ENCODE results near the gene CORO7. TPM values are rescaled to one million over a fixed set of nuclear protein-coding genes. Genes with fewer than 3 reads are reported as not detected.

Gene CORO7
- total and polyA plus RNA-seq, 9 of the 15 experiments (the other 6 are each of a cell fraction or from before 2014, with no cell fraction given) = 0.45 to 77.2 (median 18.7) TPM

DNA sequence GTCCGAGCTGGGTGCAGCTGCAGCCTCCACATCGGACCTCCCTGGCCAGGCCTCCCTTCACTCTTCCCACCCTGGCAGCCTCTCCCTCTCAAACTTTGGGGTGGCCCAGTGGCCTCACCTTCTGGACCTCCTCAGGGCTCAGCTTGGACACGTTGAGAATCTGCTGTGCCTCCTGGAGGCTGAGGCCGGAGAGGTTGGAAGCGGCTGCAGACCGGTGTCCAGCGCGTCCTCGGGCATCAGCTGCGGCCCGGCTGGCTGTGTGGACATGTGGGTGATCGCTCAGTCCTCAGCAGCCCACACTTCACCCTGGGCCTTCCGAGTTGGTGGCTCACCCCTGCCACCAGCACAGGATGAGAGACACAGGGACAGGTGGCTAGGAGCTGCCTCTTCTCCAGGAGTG is 75.1 kb downstream of the CORO7 start (continued):
- no peak for TF ChIP-seq KAT8 (IDR thresholded peaks at IDR 0.05; ENCODE audit: low read depth)
- no peak for TF ChIP-seq ZNF140 (CRISPR knock-in tag; IDR thresholded peaks at IDR 0.05)
- TF ChIP-seq GTF2F1 (IDR thresholded peaks at IDR 0.05; ENCODE audit: low read depth, low read length) = no peak
- TF ChIP-seq FOSL1 (tag; conservative IDR thresholded peaks at IDR 0.05) = no peak
- TF ChIP-seq CBFA2T2 (conservative IDR thresholded peaks at IDR 0.05) = no peak
- TF ChIP-seq ZNF143 (CRISPR knock-in tag; IDR thresholded peaks at IDR 0.05) = no peak
- TF ChIP-seq SRSF9 (IDR thresholded peaks at IDR 0.05; ENCODE audit: borderline replicate concordance, low read depth, low read length) = no peak
- TF ChIP-seq ZNF444 (CRISPR knock-in tag; IDR thresholded peaks at IDR 0.05) = no peak

DNA sequence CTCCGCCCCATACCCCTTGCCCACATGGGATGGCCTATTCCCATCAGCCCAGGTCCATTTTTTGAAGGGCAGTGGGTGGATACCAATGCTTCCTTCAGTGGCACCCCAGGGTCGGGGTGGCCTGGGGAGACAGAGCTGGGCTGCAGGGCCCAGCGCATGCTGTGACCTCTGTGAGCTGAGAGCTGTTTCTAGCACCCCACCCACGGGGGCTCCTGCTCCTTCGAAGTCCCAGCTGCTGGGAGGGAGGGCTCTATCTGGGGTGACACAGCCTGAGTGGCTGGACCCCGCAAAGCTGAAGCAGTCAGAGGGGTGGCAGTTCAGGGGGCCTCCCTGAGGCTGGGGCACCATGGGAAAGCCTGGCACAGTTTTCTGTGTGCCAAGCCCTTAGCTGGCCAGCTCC is 76.0 kb downstream of the CORO7 start:
- no peak overlapping the region for H3K9ac ChIP-seq (ENCODE audit: insufficient read depth in 1 of 2, low read depth in 2 of 2, low read length in 2 of 2)
- no peak overlapping the region for H3K4me2 ChIP-seq (ENCODE audit: insufficient read depth, low read length)
- no peak for FAIRE-seq
- H3K9me3 ChIP-seq (replicated peaks; ENCODE audit: control insufficient read depth, insufficient read depth, low read depth, low read length) = peaks cover 5% of the 10 kb centered on the region; the same call in 1 of the 2 replicates
- H2AFZ ChIP-seq (ENCODE audit: low read depth, low read length) = no peak overlapping the region
- no peak overlapping the region for H3K4me3 ChIP-seq
- POLR2A ChIA-PET = interaction anchor here (0.6 kb wide), 1 partner anchor 17 kb away, joined by 3 read pairs; no protein-coding TSS in a partner anchor
- ATAC-seq = no peak
- peaks cover 74% of the 10 kb centered on the region; the same call in 2 of the 3 replicates for H3K36me3 ChIP-seq (ENCODE audit: control insufficient read depth, insufficient read depth, low read length)
- intact Hi-C loops (cut with micrococcal nuclease) = no loop called here
- WGBS (ENCODE audit: insufficient coverage, low coverage, missing lambda C conversion rate) = 90% methylated on average over 4 of the region's 6 CpGs
- H3K4me1 ChIP-seq (replicated peaks in 1 of 2; ENCODE audit: control insufficient read depth in 2 of 2, insufficient read depth in 2 of 2, low read length in 2 of 2) = peaks cover 0 to 51% of the 10 kb centered on the region in 2 experiments; a peak in 2 of 5 replicates
- in situ Hi-C loops (cut with MboI) = no loop called here
- CTCF ChIA-PET (ENCODE audit: low intra/inter-chr PET ratio) = no interaction called here
- H4K20me1 ChIP-seq (replicated peaks; ENCODE audit: control insufficient read depth, insufficient read depth, low read length) = peaks cover 2% of the 10 kb centered on the region; the same call in 1 of the 2 replicates
- H3K27me3 ChIP-seq (ENCODE audit: control insufficient read depth in 2 of 2, insufficient read depth in 2 of 2, low read length in 2 of 2) = no peaks in the 10 kb centered on the region
- peaks cover 42% of the 10 kb centered on the region for H3K79me2 ChIP-seq (ENCODE audit: control insufficient read depth, insufficient read depth, low read length)
- DNase-seq (ENCODE audit: extremely low read depth in 1 of 4, low spot score in 3 of 4) = no peak
- H3K27ac ChIP-seq (ENCODE audit: extremely low read depth, low read depth, low read length) = no peak overlapping the region
- H3K9me1 ChIP-seq (ENCODE audit: control insufficient read depth, insufficient read depth, low read length) = no peaks in the 10 kb centered on the region
- no TSS peak for BruUV-seq (replicated peaks)
- TF ChIP-seq, protein P1, sequence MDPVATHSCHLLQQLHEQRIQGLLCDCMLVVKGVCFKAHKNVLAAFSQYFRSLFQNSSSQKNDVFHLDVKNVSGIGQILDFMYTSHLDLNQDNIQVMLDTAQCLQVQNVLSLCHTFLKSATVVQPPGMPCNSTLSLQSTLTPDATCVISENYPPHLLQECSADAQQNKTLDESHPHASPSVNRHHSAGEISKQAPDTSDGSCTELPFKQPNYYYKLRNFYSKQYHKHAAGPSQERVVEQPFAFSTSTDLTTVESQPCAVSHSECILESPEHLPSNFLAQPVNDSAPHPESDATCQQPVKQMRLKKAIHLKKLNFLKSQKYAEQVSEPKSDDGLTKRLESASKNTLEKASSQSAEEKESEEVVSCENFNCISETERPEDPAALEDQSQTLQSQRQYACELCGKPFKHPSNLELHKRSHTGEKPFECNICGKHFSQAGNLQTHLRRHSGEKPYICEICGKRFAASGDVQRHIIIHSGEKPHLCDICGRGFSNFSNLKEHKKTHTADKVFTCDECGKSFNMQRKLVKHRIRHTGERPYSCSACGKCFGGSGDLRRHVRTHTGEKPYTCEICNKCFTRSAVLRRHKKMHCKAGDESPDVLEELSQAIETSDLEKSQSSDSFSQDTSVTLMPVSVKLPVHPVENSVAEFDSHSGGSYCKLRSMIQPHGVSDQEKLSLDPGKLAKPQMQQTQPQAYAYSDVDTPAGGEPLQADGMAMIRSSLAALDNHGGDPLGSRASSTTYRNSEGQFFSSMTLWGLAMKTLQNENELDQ (CRISPR knock-in tag; IDR thresholded peaks at IDR 0.05; ENCODE audit: borderline replicate concordance) = no peak
- TF ChIP-seq NR2F6 (CRISPR knock-in tag; IDR thresholded peaks at IDR 0.05) (no peak), CBX5 (IDR thresholded peaks at IDR 0.05; ENCODE audit: borderline replicate concordance, low read depth) (no peak), ZNF347 (CRISPR knock-in tag; IDR thresholded peaks at IDR 0.05; ENCODE audit: low read depth) (no peak)

Measured in K562 (cell line).